Stimulated activated naive CD8-positive, alpha-beta T cell treated with anti-CD3 and anti-CD28 coated beads, Interleukin-15, Interleukin-2, amounts not matched to agents 100 ng/mL and 50 ng/mL, for 24 hours (primary cell): ENCODE data around the gene RALY.

Experiments
- H3K27ac Mint-ChIP-seq: one replicate; pipeline ENCODE4 v1.8.0; 2021; ENCODE audit warnings: mild to moderate bottlenecking, mixed read lengths
- H3K27me3 Mint-ChIP-seq: one replicate; pipeline ENCODE4 v1.8.0; 2021; ENCODE audit warnings: mixed read lengths
- H3K36me3 Mint-ChIP-seq: one replicate; pipeline ENCODE4 v1.8.0; 2021; ENCODE audit warnings: low read depth, mixed read lengths
- H3K4me1 Mint-ChIP-seq: one replicate; pipeline ENCODE4 v1.8.0; 2021; ENCODE audit warnings: low read depth, mixed read lengths
- H3K4me3 Mint-ChIP-seq: one replicate; pipeline ENCODE4 v1.8.0; 2021; ENCODE audit warnings: mild to moderate bottlenecking, mixed read lengths
- H3K9me3 Mint-ChIP-seq: one replicate; pipeline ENCODE4 v1.8.0; 2021; ENCODE audit warnings: mixed read lengths

The RALY gene

GRCh38 chr20:33979094-33979493 is 14.6 kb upstream of the RALY start:
- Mint-ChIP-seq H3K4me3 (no peak overlapping the region), H3K9me3 (no peaks in the 10 kb centered on the region)

GRCh38 chr20:33981347-33981746 is 12.4 kb upstream of the RALY start:
- H3K4me3 Mint-ChIP-seq = no peak overlapping the region

More at GRCh38 chr20:33979094-33979493, 14.6 kb upstream of the RALY start:
- Mint-ChIP-seq H3K27ac (no peak overlapping the region), H3K36me3 (no peaks in the 10 kb centered on the region), H3K27me3 (peaks cover 11% of the 10 kb centered on the region), H3K4me1 (no peaks in the 10 kb centered on the region)

GRCh38 chr20:33981964-33982363 is 11.7 kb upstream of the RALY start:
- no peaks in the 10 kb centered on the region for H3K4me1 Mint-ChIP-seq
- no peaks in the 10 kb centered on the region for H3K36me3 Mint-ChIP-seq
- no peak overlapping the region for H3K4me3 Mint-ChIP-seq
- H3K27me3 Mint-ChIP-seq = peaks cover 11% of the 10 kb centered on the region
- H3K9me3 Mint-ChIP-seq = no peaks in the 10 kb centered on the region
- no peak overlapping the region for H3K27ac Mint-ChIP-seq

More at GRCh38 chr20:33981347-33981746, 12.4 kb upstream of the RALY start:
- H3K27ac Mint-ChIP-seq = no peak overlapping the region
- no peaks in the 10 kb centered on the region for H3K4me1 Mint-ChIP-seq
- no peaks in the 10 kb centered on the region for H3K9me3 Mint-ChIP-seq
- H3K27me3 Mint-ChIP-seq = peaks cover 11% of the 10 kb centered on the region
- no peaks in the 10 kb centered on the region for H3K36me3 Mint-ChIP-seq

GRCh38 chr20:33983371-33983770 is 10.3 kb upstream of the RALY start:
- no peak overlapping the region for H3K27ac Mint-ChIP-seq
- no peak overlapping the region for H3K4me3 Mint-ChIP-seq
- H3K27me3 Mint-ChIP-seq = peaks cover 11% of the 10 kb centered on the region
- no peaks in the 10 kb centered on the region for H3K9me3 Mint-ChIP-seq
- no peaks in the 10 kb centered on the region for H3K36me3 Mint-ChIP-seq
- no peaks in the 10 kb centered on the region for H3K4me1 Mint-ChIP-seq

- Mint-ChIP-seq H3K4me1 (no peaks in the 10 kb centered on the region), H3K27ac (no peak overlapping the region), H3K9me3 (no peaks in the 10 kb centered on the region), H3K27me3 (peaks cover 6% of the 10 kb centered on the region), H3K4me3 (no peak overlapping the region), H3K36me3 (no peaks in the 10 kb centered on the region)
Observed at GRCh38 chr20:33984182-33984719, 9.5 kb upstream of the RALY start.

- H3K36me3 Mint-ChIP-seq = no peaks in the 10 kb centered on the region
- no peaks in the 10 kb centered on the region for H3K9me3 Mint-ChIP-seq
- H3K4me1 Mint-ChIP-seq = peaks cover 5% of the 10 kb centered on the region
- H3K27ac Mint-ChIP-seq = no peak overlapping the region
- H3K27me3 Mint-ChIP-seq = peaks cover 6% of the 10 kb centered on the region
- no peak overlapping the region for H3K4me3 Mint-ChIP-seq
Observed at GRCh38 chr20:33985280-33985679, 8.4 kb upstream of the RALY start.

GRCh38 chr20:33985830-33986229 is 7.9 kb upstream of the RALY start:
- Mint-ChIP-seq H3K27ac (no peak overlapping the region), H3K27me3 (peaks cover 6% of the 10 kb centered on the region), H3K4me1 (peaks cover 10% of the 10 kb centered on the region), H3K4me3 (no peak overlapping the region), H3K36me3 (no peaks in the 10 kb centered on the region), H3K9me3 (no peaks in the 10 kb centered on the region)

GRCh38 chr20:33986560-33987216 is 7.0 kb upstream of the RALY start:
- Mint-ChIP-seq H3K36me3 (peaks cover 3% of the 10 kb centered on the region), H3K4me1 (peaks cover 19% of the 10 kb centered on the region), H3K4me3 (no peak overlapping the region), H3K27me3 (peaks cover 2% of the 10 kb centered on the region), H3K9me3 (no peaks in the 10 kb centered on the region), H3K27ac (no peak overlapping the region)

- Mint-ChIP-seq H3K9me3 (no peaks in the 10 kb centered on the region), H3K27ac (peak overlapping the region; percentile 5), H3K27me3 (no peaks in the 10 kb centered on the region), H3K36me3 (peaks cover 10% of the 10 kb centered on the region), H3K4me3 (peak overlapping the region; percentile 5), H3K4me1 (peaks cover 33% of the 10 kb centered on the region)
Observed at GRCh38 chr20:33990075-33990474, 3.6 kb upstream of the RALY start.

- H3K36me3 Mint-ChIP-seq = peaks cover 14% of the 10 kb centered on the region
- H3K9me3 Mint-ChIP-seq = no peaks in the 10 kb centered on the region
- peak overlapping the region; percentile 91 for H3K4me3 Mint-ChIP-seq
- no peaks in the 10 kb centered on the region for H3K27me3 Mint-ChIP-seq
- peaks cover 45% of the 10 kb centered on the region for H3K4me1 Mint-ChIP-seq
- H3K27ac Mint-ChIP-seq = peak overlapping the region; percentile 36
Observed at GRCh38 chr20:33991502-33991901, 2.2 kb upstream of the RALY start.

- Mint-ChIP-seq H3K9me3 (no peaks in the 10 kb centered on the region), H3K27ac (peak overlapping the region; percentile 97), H3K4me1 (peaks cover 54% of the 10 kb centered on the region), H3K36me3 (peaks cover 14% of the 10 kb centered on the region), H3K27me3 (no peaks in the 10 kb centered on the region), H3K4me3 (peak overlapping the region; percentile 91)
Observed at GRCh38 chr20:33992145-33992922, 1.4 kb upstream of the RALY start.

- Mint-ChIP-seq H3K36me3 (peaks cover 14% of the 10 kb centered on the region), H3K9me3 (no peaks in the 10 kb centered on the region), H3K27ac (peak overlapping the region; percentile 97), H3K4me3 (peak overlapping the region; percentile 91), H3K4me1 (peaks cover 61% of the 10 kb centered on the region), H3K27me3 (no peaks in the 10 kb centered on the region)
Observed at GRCh38 chr20:33992923-33993575, 662 bp upstream of the RALY start.

GRCh38 chr20:33994222-33994913 is 657 bp downstream of the RALY start:
- Mint-ChIP-seq H3K9me3 (no peaks in the 10 kb centered on the region), H3K27ac (peak overlapping the region; percentile 91), H3K4me1 (peaks cover 74% of the 10 kb centered on the region), H3K36me3 (peaks cover 14% of the 10 kb centered on the region), H3K27me3 (no peaks in the 10 kb centered on the region), H3K4me3 (peak overlapping the region; percentile 95)

GRCh38 chr20:33995053-33995831 is 1.5 kb downstream of the RALY start:
- H3K36me3 Mint-ChIP-seq = peaks cover 14% of the 10 kb centered on the region
- peak overlapping the region; percentile 95 for H3K4me3 Mint-ChIP-seq
- no peaks in the 10 kb centered on the region for H3K27me3 Mint-ChIP-seq

More at GRCh38 chr20:33995053-33995831, 1.5 kb downstream of the RALY start:
- peak overlapping the region; percentile 91 for H3K27ac Mint-ChIP-seq
- H3K9me3 Mint-ChIP-seq = no peaks in the 10 kb centered on the region
- H3K4me1 Mint-ChIP-seq = peaks cover 78% of the 10 kb centered on the region
